CD14-positive monocyte (primary cell): Measurements from ENCODE around the gene PDGFD. TPM values are rescaled to one million over a fixed set of nuclear protein-coding genes. Genes with fewer than 3 reads are reported as not detected.

Source experiments
- DNase-seq, 3 donors: peaks; one replicate each; pipeline ENCODE4 v3.0.0-alpha.2; 2011 to 2022
- H2AFZ ChIP-seq: 2 replicates; pipeline ENCODE4 v1.6.0; 2012; ENCODE audit warnings: mild to moderate bottlenecking, low read depth, low read length, inconsistent platforms; ENCODE audit not compliant: insufficient read depth, poor library complexity, severe bottlenecking
- H3K27ac ChIP-seq, 2 donors: 1 replicate in 1 of 2; 2 replicates in 1 of 2; pipeline ENCODE4 v1.5.1; 2012 to 2013; ENCODE audit warnings: low read length in 2 of 2, control low read depth in 1 of 2, inconsistent platforms in 1 of 2, low read depth in 1 of 2, mild to moderate bottlenecking in 1 of 2
- H3K27me3 ChIP-seq, 2 donors: one replicate each; pipeline versions ENCODE4 v1.6.0 to v1.6.1; 2011 to 2013; ENCODE audit warnings: low read length in 2 of 2; ENCODE audit not compliant: control insufficient read depth in 2 of 2, insufficient read depth in 2 of 2
- H3K36me3 ChIP-seq, 2 donors: replicated peaks in 1 of 2; 1 replicate in 1 of 2; 2 replicates in 1 of 2; pipeline versions ENCODE4 v1.5.1 to v1.6.1; 2012 to 2013; ENCODE audit warnings: low read length in 2 of 2, control low read depth in 1 of 2, inconsistent platforms in 1 of 2, mild to moderate bottlenecking in 1 of 2; ENCODE audit not compliant: insufficient read depth in 2 of 2, control insufficient read depth in 1 of 2
- H3K4me1 ChIP-seq, 2 donors: 1 replicate in 1 of 2; 2 replicates in 1 of 2; pipeline versions ENCODE4 v1.5.1 to v1.6.1; 2012 to 2013; ENCODE audit warnings: low read length in 2 of 2, control low read depth in 1 of 2, inconsistent platforms in 1 of 2, mild to moderate bottlenecking in 1 of 2, moderate library complexity in 1 of 2; ENCODE audit not compliant: insufficient read depth in 2 of 2, control insufficient read depth in 1 of 2
- H3K4me2 ChIP-seq: replicated peaks from 2 replicates; pipeline ENCODE3; 2012; ENCODE audit warnings: low read length, moderate library complexity, mild to moderate bottlenecking; ENCODE audit not compliant: poor library complexity, severe bottlenecking; ENCODE audit errors: extremely low read depth
- H3K4me3 ChIP-seq, 3 experiments: fragments of 200-600 bp in 1 of 3; sonication (generic) in 1 of 3; replicated peaks in 1 of 3; 1 replicate in 2 of 3; 2 replicates in 1 of 3; pipeline ENCODE4 v1.5.1; 2011 to 2013; ENCODE audit warnings: low read length in 3 of 3, mild to moderate bottlenecking in 3 of 3, control low read depth in 2 of 3, low read depth in 2 of 3, inconsistent platforms in 1 of 3, moderate library complexity in 1 of 3
- H3K79me2 ChIP-seq: 2 replicates; pipeline ENCODE4 v1.6.0; 2012; ENCODE audit warnings: mild to moderate bottlenecking, control low read depth, inconsistent platforms, low read length, moderate library complexity; ENCODE audit not compliant: insufficient read depth
- H3K9ac ChIP-seq: 2 replicates; pipeline ENCODE4 v1.6.0; 2017; ENCODE audit warnings: low read length, mild to moderate bottlenecking; ENCODE audit not compliant: insufficient read depth, poor library complexity, severe bottlenecking
- H3K9me3 ChIP-seq, 2 donors: replicated peaks in 1 of 2; 1 replicate in 1 of 2; 2 replicates in 1 of 2; pipeline versions ENCODE4 v1.5.1 to v1.6.1; 2012 to 2013; ENCODE audit warnings: low read length in 2 of 2, control low read depth in 1 of 2; ENCODE audit not compliant: control insufficient read depth in 1 of 2, insufficient read depth in 1 of 2
- H4K20me1 ChIP-seq: 2 replicates; pipeline ENCODE4 v1.6.0; 2012; ENCODE audit warnings: mild to moderate bottlenecking, low read length, control low read depth, moderate library complexity; ENCODE audit not compliant: insufficient read depth
- H3K27ac Mint-ChIP-seq, 7 donors: one replicate each; pipeline ENCODE4 v1.8.0; 2020; ENCODE audit warnings: mild to moderate bottlenecking in 7 of 7, mixed read lengths in 7 of 7, moderate library complexity in 6 of 7, inconsistent platforms in 2 of 7
- H3K27me3 Mint-ChIP-seq, 3 donors: one replicate each; pipeline ENCODE4 v1.8.0; 2021 to 2022; ENCODE audit warnings: low read depth in 3 of 3, mild to moderate bottlenecking in 3 of 3, mixed read lengths in 3 of 3, moderate library complexity in 3 of 3, inconsistent platforms in 1 of 3
- H3K36me3 Mint-ChIP-seq, 2 donors: one replicate each; pipeline ENCODE4 v1.8.0; 2020; ENCODE audit warnings: mixed read lengths in 2 of 2, inconsistent platforms in 1 of 2, mild to moderate bottlenecking in 1 of 2
- H3K4me1 Mint-ChIP-seq: one replicate; pipeline ENCODE4 v1.8.0; 2020; ENCODE audit warnings: mild to moderate bottlenecking, mixed read lengths
- H3K4me3 Mint-ChIP-seq, 2 donors: one replicate each; pipeline ENCODE4 v1.8.0; 2020; ENCODE audit warnings: mild to moderate bottlenecking in 2 of 2, mixed read lengths in 2 of 2, moderate library complexity in 1 of 2
- H3K9me3 Mint-ChIP-seq, 7 donors: one replicate each; pipeline ENCODE4 v1.8.0; 2020 to 2022; ENCODE audit warnings: mixed read lengths in 7 of 7, mild to moderate bottlenecking in 6 of 7, moderate library complexity in 6 of 7, inconsistent platforms in 2 of 7
- CTCF ChIP-seq: fragments of 200-600 bp; IDR thresholded peaks from one replicate; pipeline ENCODE4 v1.8.0; 2022; ENCODE audit warnings: antibody characterized with exemption, mild to moderate bottlenecking
- WGBS: methylation state at CpG from one replicate; pipeline ENCODE4 v1.1.5; 2013; ENCODE audit warnings: missing lambda C conversion rate; ENCODE audit not compliant: insufficient coverage; 5-methylcytosine and 5-hydroxymethylcytosine counted together
- intact Hi-C, 2 donors: fragments of 100-400 bp; cut with micrococcal nuclease; formaldehyde crosslinking; loops; one replicate each; pipeline versions ENCODE4 v1.15.0 to v1.15.1; 2023
- polyA plus RNA-seq, 3 donors: library from polyadenylated mRNA; depleted of rRNA in 1 of 3; unstranded in 2 of 3; stranded (reverse) in 1 of 3; fragments of 300-500 nt in 2 of 3; fragments of >200 nt in 1 of 3; fragmentation: Illumina TruSeq in 2 of 3; gene quantifications; 1 replicate in 2 of 3; 2 replicates in 1 of 3; pipeline ENCODE4 v1.2.3, GENCODE V29; 2012 to 2021

The PDGFD gene
- polyA plus RNA-seq, 3 donors: 0.05 to 0.15 TPM; not detected in 1

DNA sequence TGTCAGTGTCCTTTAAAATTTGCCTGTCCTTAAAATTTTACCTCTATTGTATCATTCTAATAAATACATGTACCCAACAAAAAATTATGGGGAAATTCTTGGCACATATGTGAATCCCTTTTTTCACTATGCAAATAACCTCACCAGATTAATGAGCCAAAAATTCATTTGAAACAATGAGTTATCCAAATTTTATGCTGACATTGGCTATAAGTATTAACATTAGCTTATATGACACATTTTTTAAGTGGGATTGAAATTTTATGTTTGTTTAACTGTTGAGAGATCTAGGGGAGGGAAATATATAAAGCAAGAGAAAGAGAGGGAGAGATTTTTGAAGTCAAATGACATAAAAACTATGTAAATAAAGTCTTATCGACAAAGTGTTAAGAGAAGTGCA is 11.8 kb upstream of the PDGFD start:
- no peak for DNase-seq
- H3K27me3 ChIP-seq: no peaks in the 10 kb centered on the region
- WGBS: no CpG with 5 or more reads among the region's 1 CpG
- peaks cover 0 to 6% (median 0%) of the 10 kb centered on the region in 3 donors for H3K27me3 Mint-ChIP-seq
- no peaks in the 10 kb centered on the region for H3K36me3 Mint-ChIP-seq
- no peaks in the 10 kb centered on the region for H3K79me2 ChIP-seq
- intact Hi-C loops: no loop called here
- H2AFZ ChIP-seq: no peak overlapping the region
- TF ChIP-seq CTCF: no peak
- no peaks in the 10 kb centered on the region for H3K36me3 ChIP-seq
- H3K4me1 Mint-ChIP-seq: no peaks in the 10 kb centered on the region
- no peaks in the 10 kb centered on the region for H4K20me1 ChIP-seq
- H3K4me1 ChIP-seq: no peaks in the 10 kb centered on the region
- H3K27ac Mint-ChIP-seq: no peak overlapping the region
- no peak overlapping the region for H3K9ac ChIP-seq
- H3K4me3 ChIP-seq: no peak overlapping the region
- H3K27ac ChIP-seq: no peak overlapping the region
- H3K4me2 ChIP-seq: no peak overlapping the region
- peaks cover 0 to 3% (median 0%) of the 10 kb centered on the region in 7 donors for H3K9me3 Mint-ChIP-seq
- no peaks in the 10 kb centered on the region for H3K9me3 ChIP-seq
- H3K4me3 Mint-ChIP-seq: no peak overlapping the region

GRCh38 chr11:104169091-104169490 is 5.1 kb upstream of the PDGFD start:
- H3K36me3 Mint-ChIP-seq: no peaks in the 10 kb centered on the region
- peaks cover 0 to 3% (median 0%) of the 10 kb centered on the region in 7 donors for H3K9me3 Mint-ChIP-seq
- no peak for TF ChIP-seq CTCF

More at GRCh38 chr11:104169091-104169490, 5.1 kb upstream of the PDGFD start:
- H3K4me3 Mint-ChIP-seq: no peak overlapping the region
- no peak overlapping the region for H3K4me2 ChIP-seq
- H3K4me1 ChIP-seq: peaks cover 0 to 3% of the 10 kb centered on the region in 2 donors
- intact Hi-C loops: no loop called here
- no peak overlapping the region for H3K4me3 ChIP-seq
- H3K27ac ChIP-seq: no peak overlapping the region
- H2AFZ ChIP-seq: no peak overlapping the region
- peaks cover 0 to 7% (median 0%) of the 10 kb centered on the region in 3 donors for H3K27me3 Mint-ChIP-seq
- DNase-seq: no peak
- H3K9me3 ChIP-seq: no peaks in the 10 kb centered on the region
- H3K79me2 ChIP-seq: no peaks in the 10 kb centered on the region
- no peaks in the 10 kb centered on the region for H4K20me1 ChIP-seq
- no peak overlapping the region for H3K27ac Mint-ChIP-seq
- no peaks in the 10 kb centered on the region for H3K36me3 ChIP-seq
- H3K27me3 ChIP-seq: no peaks in the 10 kb centered on the region
- H3K4me1 Mint-ChIP-seq: no peaks in the 10 kb centered on the region
- no peak overlapping the region for H3K9ac ChIP-seq
